K562 (cell line): Measurements from ENCODE around the gene SLC22A4. TPM values are rescaled to one million over a fixed set of nuclear protein-coding genes. Genes with fewer than 3 reads are reported as not detected.

Experiments used
- BDP1 ChIP-seq: IDR thresholded peaks from 3 replicates; pipeline ENCODE4 v1.6.1; 2011; ENCODE audit not compliant: insufficient read length, insufficient read depth
- BHLHE40 ChIP-seq: IDR thresholded peaks from 2 replicates; pipeline ENCODE4 v1.6.1; 2011; ENCODE audit warnings: low read length, improper control_type of control experiment
- CCNT2 ChIP-seq: IDR thresholded peaks from 2 replicates; pipeline ENCODE4 v1.6.1; 2011; ENCODE audit warnings: borderline replicate concordance, low read depth, mild to moderate bottlenecking, moderate library complexity, mixed read lengths, low read length; ENCODE audit not compliant: insufficient read length; ENCODE audit errors: extremely low read depth
- ETV5 ChIP-seq: sonication (generic); formaldehyde crosslinking; IDR thresholded peaks from 2 replicates; pipeline ENCODE4 v1.4.0; 2020; ENCODE audit warnings: low read depth, mild to moderate bottlenecking, missing genetic modification reagents
- FOXA1 ChIP-seq: fragments of 450-650 bp; IDR thresholded peaks from 2 replicates; pipeline ENCODE4 v1.6.1; 2016; ENCODE audit warnings: mild to moderate bottlenecking, borderline replicate concordance
- HNRNPH1 ChIP-seq: fragments of 200-400 bp; formaldehyde crosslinking; optimal IDR thresholded peaks from 2 replicates; pipeline ENCODE3; 2017; ENCODE audit warnings: low read depth, mild to moderate bottlenecking, low read length, moderate library complexity
- HOXB6 ChIP-seq: fragments of 250-450 bp; sonication (Bioruptor Pico); IDR thresholded peaks from 2 replicates; pipeline ENCODE4 v1.5.1; 2022; ENCODE audit warnings: mild to moderate bottlenecking, borderline replicate concordance
- KDM2B ChIP-seq: fragments of 250-450 bp; sonication (Bioruptor Pico); IDR thresholded peaks from 2 replicates; pipeline ENCODE4 v1.8.0; 2021; ENCODE audit warnings: mild to moderate bottlenecking, moderate library complexity
- MLLT1 ChIP-seq, 2 experiments: fragments of 450-650 bp; IDR thresholded peaks; 2 replicates each; pipeline ENCODE4 v1.6.1; 2016
- RFX1 ChIP-seq: fragments of 450-650 bp; IDR thresholded peaks from 2 replicates; pipeline ENCODE4 v1.6.1; 2016; ENCODE audit warnings: mild to moderate bottlenecking, moderate library complexity
- SP2 ChIP-seq: IDR thresholded peaks from 2 replicates; pipeline ENCODE4 v1.6.1; 2011; ENCODE audit warnings: mild to moderate bottlenecking, low read depth, low read length, moderate library complexity; ENCODE audit not compliant: poor library complexity, severe bottlenecking; ENCODE audit errors: extremely low read depth
- TAF9B ChIP-seq: fragments of 450-650 bp; IDR thresholded peaks from 2 replicates; pipeline ENCODE4 v1.6.1; 2018; ENCODE audit warnings: mild to moderate bottlenecking; ENCODE audit not compliant: partially characterized antibody
- ZBTB1 ChIP-seq: sonication (generic); formaldehyde crosslinking; IDR thresholded peaks from 2 replicates; pipeline ENCODE4 v1.8.1; 2023; ENCODE audit warnings: missing genetic modification reagents, low read depth, mild to moderate bottlenecking, borderline replicate concordance
- ZBTB7A ChIP-seq: IDR thresholded peaks from 2 replicates; pipeline ENCODE4 v1.6.1; 2011; ENCODE audit warnings: low read depth, mild to moderate bottlenecking, low read length, moderate library complexity, borderline replicate concordance; ENCODE audit not compliant: control insufficient read depth
- ZBTB9 ChIP-seq: fragments of 450-650 bp; formaldehyde crosslinking; IDR thresholded peaks from 2 replicates; pipeline ENCODE4 v1.4.0; 2020; ENCODE audit warnings: mild to moderate bottlenecking, moderate library complexity
- ZKSCAN8 ChIP-seq: fragments of 200-800 bp; sonication (Bioruptor generic); IDR thresholded peaks from 2 replicates; pipeline ENCODE4 v1.6.1; 2016; ENCODE audit warnings: missing genetic modification characterization, missing compliant biosample characterization
- ZNF134 ChIP-seq: fragments of 250-450 bp; sonication (Bioruptor Pico); conservative IDR thresholded peaks from 2 replicates; pipeline ENCODE4 v1.4.0; 2020
- ZNF384 ChIP-seq: IDR thresholded peaks from 2 replicates; pipeline ENCODE4 v1.6.1; 2012; ENCODE audit warnings: low read depth, low read length, improper control_type of control experiment
- ZNF551 ChIP-seq: fragments of 250-450 bp; sonication (Bioruptor Pico); IDR thresholded peaks from 2 replicates; pipeline ENCODE4 v1.5.0; 2021; ENCODE audit warnings: mild to moderate bottlenecking, moderate library complexity
- ZNF584 ChIP-seq: fragments of 200-800 bp; sonication (Bioruptor generic); IDR thresholded peaks from 2 replicates; pipeline ENCODE4 v1.6.1; 2016; ENCODE audit warnings: low read depth, mild to moderate bottlenecking, missing genetic modification characterization, missing compliant biosample characterization
- ZZZ3 ChIP-seq: fragments of 450-650 bp; IDR thresholded peaks from 2 replicates; pipeline ENCODE4 v1.6.1; 2016; ENCODE audit warnings: antibody characterized with exemption, mild to moderate bottlenecking, moderate library complexity
- polyA plus RNA-seq, 8 experiments: library from polyadenylated mRNA; depleted of rRNA in 4 of 8; stranded (reverse) in 5 of 8; unstranded in 3 of 8; fragments of >200 nt; fragmentation: Nextera tagmentation in 2 of 8; fragmentation: Illumina TruSeq in 1 of 8; extraction: Ambion mirVana in 2 of 8; extraction: Trizol in 1 of 8; gene quantifications; 2 replicates each; pipeline versions ENCODE4 v1.2.1 to v1.2.3, GENCODE V29; 2011 to 2014; ENCODE audit warnings: inconsistent platforms in 1 of 8, missing spikeins in 1 of 8
- total RNA-seq, 7 experiments: library from RNA; depleted of rRNA in 6 of 7; stranded (reverse); fragments of >200 nt in 6 of 7; fragmentation: Illumina TruSeq in 2 of 7; extraction: Trizol in 2 of 7; gene quantifications; 2 replicates each; pipeline versions ENCODE4 v1.2.1 to v1.2.3, GENCODE V29; 2011 to 2021; ENCODE audit warnings: low replicate concordance in 1 of 7
- TF ChIP-seq, protein P1 (sequence below): fragments of 250-450 bp; sonication (Bioruptor Pico); IDR thresholded peaks from 2 replicates; pipeline ENCODE4 v1.5.0; 2021
- TF ChIP-seq, protein P2 (sequence below): fragments of 250-450 bp; sonication (Bioruptor Pico); IDR thresholded peaks from 2 replicates; pipeline ENCODE4 v1.8.0; 2021; ENCODE audit warnings: moderate library complexity, mild to moderate bottlenecking, inconsistent platforms

The SLC22A4 gene
- total and polyA plus RNA-seq, 9 of the 15 experiments (the other 6 are each of a cell fraction or from before 2014, with no cell fraction given) = 2.7 to 9.5 (median 6.2) TPM

DNA sequence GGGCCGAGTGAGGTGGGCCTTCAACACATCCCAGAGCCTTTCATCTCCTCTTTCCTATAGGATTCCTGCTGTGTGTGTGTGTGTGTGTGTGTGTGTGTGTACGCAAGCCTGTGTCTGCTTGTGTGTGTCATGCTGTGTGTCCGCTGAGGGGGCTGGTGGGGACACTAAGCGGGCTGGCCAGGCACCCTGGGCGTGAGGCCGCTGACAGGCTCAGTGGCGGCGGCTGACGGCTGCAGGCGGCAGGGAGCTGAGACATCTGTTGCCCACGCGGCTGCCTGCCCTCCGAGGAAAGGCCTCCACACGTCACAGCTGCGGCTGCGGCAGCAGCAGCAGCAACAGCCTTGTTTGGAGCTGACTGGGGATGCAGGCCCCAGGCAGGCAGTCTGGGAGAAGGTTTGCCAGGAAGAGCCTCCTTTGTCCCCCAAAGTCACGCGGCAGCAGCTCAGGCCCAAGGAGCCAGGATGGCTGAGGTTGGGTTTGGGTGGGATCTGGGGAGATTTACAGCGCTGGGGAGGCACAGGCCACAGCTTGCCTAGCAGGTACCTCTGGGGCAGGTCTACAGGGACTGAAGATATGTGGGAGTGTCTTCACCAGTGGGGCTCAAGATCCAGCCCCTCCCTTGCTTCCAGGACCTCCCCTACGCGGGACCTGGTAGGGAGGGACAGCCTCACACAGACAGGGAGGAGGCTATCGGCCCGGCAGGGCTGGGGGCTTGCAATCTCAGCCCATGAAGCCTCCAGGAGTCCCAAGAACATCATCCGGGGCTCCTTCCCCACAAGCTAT is 34.9 kb upstream of the SLC22A4 start (continued):
- no peak for TF ChIP-seq BHLHE40
- TF ChIP-seq ZBTB9 (CRISPR knock-in tag) = no peak
- TF ChIP-seq ZZZ3 = no peak
- TF ChIP-seq ZNF551 (CRISPR knock-in tag) = no peak
- no peak for TF ChIP-seq CCNT2
- no peak for TF ChIP-seq ZNF584 (CRISPR knock-in tag)
- TF ChIP-seq HOXB6 (CRISPR knock-in tag) = no peak
- no peak for TF ChIP-seq ETV5
- TF ChIP-seq KDM2B (CRISPR knock-in tag) = no peak
- TF ChIP-seq, protein P1, sequence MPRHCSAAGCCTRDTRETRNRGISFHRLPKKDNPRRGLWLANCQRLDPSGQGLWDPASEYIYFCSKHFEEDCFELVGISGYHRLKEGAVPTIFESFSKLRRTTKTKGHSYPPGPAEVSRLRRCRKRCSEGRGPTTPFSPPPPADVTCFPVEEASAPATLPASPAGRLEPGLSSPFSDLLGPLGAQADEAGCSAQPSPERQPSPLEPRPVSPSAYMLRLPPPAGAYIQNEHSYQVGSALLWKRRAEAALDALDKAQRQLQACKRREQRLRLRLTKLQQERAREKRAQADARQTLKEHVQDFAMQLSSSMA (CRISPR knock-in tag) = no peak
- no peak for TF ChIP-seq ZKSCAN8 (CRISPR knock-in tag)
- no peak for TF ChIP-seq BDP1
- no peak for TF ChIP-seq TAF9B
- TF ChIP-seq ZBTB7A = peak; percentile 13; the same call in 1 of the 2 replicates
- TF ChIP-seq SP2 = no peak
- no peak for TF ChIP-seq HNRNPH1
- no peak for TF ChIP-seq ZNF134
- TF ChIP-seq MLLT1 (IDR thresholded peaks at IDR 0.05) = 0 out of 4 replicates have a peak, but pooled peaks of 1 of the 2 experiments have one; percentile 12
- TF ChIP-seq, protein P2, sequence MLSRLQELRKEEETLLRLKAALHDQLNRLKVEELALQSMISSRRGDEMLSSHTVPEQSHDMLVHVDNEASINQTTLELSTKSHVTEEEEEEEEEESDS (CRISPR knock-in tag) = no peak
- TF ChIP-seq RFX1 = no peak
- no peak for TF ChIP-seq ZBTB1
- TF ChIP-seq FOXA1 = no peak
- no peak for TF ChIP-seq ZNF384
